Activated effector memory CD4-positive, alpha-beta T cell treated with Interleukin-2 at 50 U/mL for 16 hours (primary cell): Measurements from ENCODE around the gene GBE1.
A peak's percentile ranks its signal among the peaks of the same experiment; 100 is the strongest.
"Not testable (repeated sequence)": the region's sequence is repeated elsewhere in the genome, so short reads cannot be mapped to it uniquely, and the experiment has no call there.

Experiments used
- DNase-seq: peaks from one replicate; pipeline ENCODE4 v3.0.0-alpha.2; 2020

The GBE1 gene

GRCh38 chr3:81518945-81519344 lies 242.5 kb downstream of the GBE1 start:
- no peak for DNase-seq

- no peak for DNase-seq
Observed at GRCh38 chr3:81516042-81516441, 245.4 kb downstream of the GBE1 start.

- no peak for DNase-seq
Observed at GRCh38 chr3:81513591-81513990, 247.9 kb downstream of the GBE1 start.

GRCh38 chr3:81503026-81503425 lies 258.4 kb downstream of the GBE1 start:
- no peak for DNase-seq

- DNase-seq = no peak
Observed at GRCh38 chr3:81502236-81502635, 259.2 kb downstream of the GBE1 start.

- no peak for DNase-seq
Observed at GRCh38 chr3:81500039-81500438, 261.4 kb downstream of the GBE1 start.

GRCh38 chr3:81497572-81498251 lies 263.7 kb downstream of the GBE1 start:
- DNase-seq = no peak

GRCh38 chr3:81496407-81497104 lies 264.9 kb downstream of the GBE1 start:
- DNase-seq = no peak

GRCh38 chr3:81492471-81492870 lies 269.0 kb downstream of the GBE1 start:
- DNase-seq = not testable (repeated sequence)

- DNase-seq = no peak
Observed at GRCh38 chr3:81492040-81492439, 269.4 kb downstream of the GBE1 start.

GRCh38 chr3:81490541-81491288 lies 270.7 kb downstream of the GBE1 start:
- peak; percentile 27 for DNase-seq

GRCh38 chr3:81485444-81485865 lies 276.0 kb downstream of the GBE1 start:
- DNase-seq = no peak

GRCh38 chr3:81484520-81484919 lies 276.9 kb downstream of the GBE1 start:
- no peak for DNase-seq

- DNase-seq = no peak
Observed at GRCh38 chr3:81483046-81483445, 278.4 kb downstream of the GBE1 start.

GRCh38 chr3:81477740-81478139 lies 283.7 kb downstream of the GBE1 start:
- DNase-seq = no peak

- DNase-seq = no peak
Observed at GRCh38 chr3:81476692-81477091, 284.8 kb downstream of the GBE1 start.

- DNase-seq = no peak
Observed at GRCh38 chr3:81472600-81473362, 288.7 kb downstream of the GBE1 start.

- no peak for DNase-seq
Observed at GRCh38 chr3:81470524-81471278, 290.7 kb downstream of the GBE1 start.

GRCh38 chr3:81468391-81468790 lies 293.1 kb downstream of the GBE1 start:
- no peak for DNase-seq

- DNase-seq = no peak
Observed at GRCh38 chr3:81466201-81466560, 295.3 kb downstream of the GBE1 start.

GRCh38 chr3:81465510-81466200 lies 295.8 kb downstream of the GBE1 start:
- no peak for DNase-seq

GRCh38 chr3:81463781-81464180 lies 297.7 kb downstream of the GBE1 start:
- DNase-seq = no peak
